GM18867 (cell line): ENCODE data around the gene INVS.
"Not testable (repeated sequence)": the region's sequence is repeated elsewhere in the genome, so short reads cannot be mapped to it uniquely, and the experiment has no call there.

Experiments used
- ATAC-seq: cut with Tn5 transposase; IDR thresholded peaks from one replicate; pipeline ENCODE4 v1.9.1; 2021; ENCODE audit warnings: mild to moderate bottlenecking, moderate library complexity; ENCODE audit not compliant: unreplicated experiment

The INVS gene

GRCh38 chr9:100307080-100307479 lies 208.0 kb downstream of the INVS start:
- no peak for ATAC-seq

GRCh38 chr9:100308965-100309564 lies 210.0 kb downstream of the INVS start:
- ATAC-seq: no peak

- ATAC-seq: no peak
These were observed 210.9 kb downstream of the INVS start for GRCh38 chr9:100309992-100310391.

- ATAC-seq: no peak
These were observed 216.5 kb downstream of the INVS start for GRCh38 chr9:100315561-100315960.

GRCh38 chr9:100317706-100318105 lies 218.7 kb downstream of the INVS start:
- no peak for ATAC-seq

- ATAC-seq: peak; percentile 57
These were observed 224.0 kb downstream of the INVS start for GRCh38 chr9:100322954-100323536.

GRCh38 chr9:100324594-100325200 lies 225.7 kb downstream of the INVS start:
- no peak for ATAC-seq

- ATAC-seq: not testable (repeated sequence)
These were observed 239.7 kb downstream of the INVS start for GRCh38 chr9:100338736-100339135.

- ATAC-seq: no peak
These were observed 241.2 kb downstream of the INVS start for GRCh38 chr9:100340224-100340623.

- ATAC-seq: no peak
These were observed 242.8 kb downstream of the INVS start for GRCh38 chr9:100341889-100342288.

- no peak for ATAC-seq
These were observed 247.8 kb downstream of the INVS start for GRCh38 chr9:100346836-100347235.

GRCh38 chr9:100350188-100350587 lies 251.1 kb downstream of the INVS start:
- no peak for ATAC-seq
